ENCODE data around the gene SNAPIN.
"Not testable (repeated sequence)": the region's sequence is repeated elsewhere in the genome, so short reads cannot be mapped to it uniquely, and the experiment has no call there.

SNAPIN gene

DNA sequence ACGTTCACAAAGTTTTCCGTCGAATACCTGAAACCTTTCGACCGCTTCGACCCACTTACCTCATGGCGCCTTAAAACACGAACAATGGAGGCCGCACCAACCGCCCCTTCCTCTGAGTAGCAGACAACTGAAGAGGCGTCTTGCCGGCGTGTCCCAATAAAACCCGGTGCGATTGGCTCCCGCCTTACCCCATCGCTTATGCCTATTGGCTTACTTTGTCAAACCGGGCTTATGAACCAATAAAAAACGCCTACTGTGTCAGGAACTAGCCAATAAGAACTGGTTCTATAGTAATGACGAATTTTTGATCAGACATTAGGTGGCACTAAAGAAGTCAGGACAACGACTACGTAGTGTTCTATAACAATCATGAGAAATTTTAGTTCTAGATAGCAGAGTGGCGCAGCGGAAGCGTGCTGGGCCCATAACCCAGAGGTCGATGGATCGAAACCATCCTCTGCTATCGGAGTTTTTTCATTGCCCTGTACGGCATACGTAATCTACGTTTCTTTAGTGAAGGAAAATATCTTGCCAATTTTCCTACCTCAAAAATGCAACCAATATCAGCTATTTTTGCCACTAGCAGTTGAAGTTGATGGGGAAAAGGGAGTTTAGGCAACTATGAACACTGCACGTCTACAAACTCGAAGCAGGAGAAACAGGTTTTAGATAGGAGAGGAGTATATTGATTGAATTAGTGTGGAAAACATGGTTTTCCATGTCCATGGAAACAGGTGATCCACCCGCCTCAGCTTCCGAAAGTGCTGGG is 12.5 kb downstream of the SNAPIN start, which contains the start of gene ILF2:
Gene ILF2, minus strand, starts transcription at position 135 of the 769 bp plus-strand sequence. Its CDS starts 71 bp downstream, at position 64.
- H3K36me3 Mint-ChIP-seq (ENCODE audit: low read depth), result peaks cover 30% of the 10 kb centered on the region
- H3K27me3 Mint-ChIP-seq (ENCODE audit: low read depth), result no peaks in the 10 kb centered on the region
- H3K27ac Mint-ChIP-seq, result no peak within 1 kb of the TSS
- peaks cover 22% of the 10 kb centered on the region for H3K4me1 Mint-ChIP-seq (ENCODE audit: low read depth)
- H3K9me3 Mint-ChIP-seq, result no peaks in the 10 kb centered on the region
- H3K4me3 Mint-ChIP-seq, result no peak within 1 kb of the TSS

DNA sequence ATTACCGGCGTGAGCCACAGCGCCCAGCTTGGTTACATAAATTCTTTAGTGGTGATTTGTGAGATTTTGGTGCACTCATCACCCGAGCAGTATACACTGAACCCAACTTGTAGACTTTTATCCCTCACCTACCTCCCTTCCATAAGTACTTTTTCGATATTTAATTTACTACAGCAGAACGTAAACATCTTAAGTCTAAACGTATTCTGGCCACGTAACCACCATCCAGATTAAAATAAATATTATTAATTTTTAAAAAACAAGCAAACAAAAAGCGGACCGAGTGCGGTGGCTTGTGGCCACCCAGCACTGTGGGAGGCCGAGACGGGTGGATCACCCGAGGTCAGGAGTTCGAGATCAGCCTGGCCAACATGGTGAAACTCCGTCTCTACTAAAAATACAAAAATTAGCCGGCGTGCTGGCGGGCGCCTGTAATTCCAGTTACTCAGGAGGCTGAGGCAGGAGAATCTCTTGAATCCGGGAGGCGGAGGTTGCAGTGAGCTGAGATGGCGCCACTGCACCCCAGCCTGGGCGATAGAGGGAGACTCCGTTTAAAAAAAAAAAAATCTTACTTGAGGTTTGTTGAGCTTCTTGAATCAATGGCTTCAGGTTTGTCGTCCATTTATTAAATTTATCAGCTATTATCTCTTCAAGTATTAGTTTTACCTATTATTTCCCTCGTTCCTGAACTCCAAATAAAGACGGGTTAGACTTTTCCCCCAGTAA is 13.3 kb downstream of the SNAPIN start:
- peaks cover 28% of the 10 kb centered on the region for H3K36me3 Mint-ChIP-seq (ENCODE audit: low read depth)
- not testable (repeated sequence) for H3K27ac Mint-ChIP-seq; H3K27me3 Mint-ChIP-seq (ENCODE audit: low read depth); H3K4me3 Mint-ChIP-seq; H3K9me3 Mint-ChIP-seq
- H3K4me1 Mint-ChIP-seq (ENCODE audit: low read depth), result peaks cover 22% of the 10 kb centered on the region

DNA sequence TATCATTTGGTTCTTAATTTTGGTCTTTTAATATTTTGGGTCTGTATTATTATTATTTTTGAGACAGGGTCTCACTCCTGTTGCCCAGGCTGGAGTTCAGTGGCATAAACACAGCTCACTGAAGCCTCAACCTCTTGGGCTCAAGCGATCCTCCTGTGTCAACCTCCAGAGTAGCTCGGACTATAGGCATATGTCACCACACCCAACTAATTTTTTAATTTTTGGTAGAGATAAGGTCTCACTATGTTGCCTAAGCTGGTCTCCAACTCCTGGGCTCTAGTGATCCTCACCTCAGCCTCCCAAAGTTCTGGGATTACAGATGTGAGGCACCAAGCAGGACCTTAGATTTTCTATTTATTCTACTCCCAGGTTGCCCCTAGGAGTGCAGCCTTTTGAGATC is 15.0 kb downstream of the SNAPIN start:
- H3K27ac Mint-ChIP-seq, result no peak overlapping the region
- H3K4me3 Mint-ChIP-seq, result peak overlapping the region; percentile 36
- H3K9me3 Mint-ChIP-seq, result no peaks in the 10 kb centered on the region

DNA sequence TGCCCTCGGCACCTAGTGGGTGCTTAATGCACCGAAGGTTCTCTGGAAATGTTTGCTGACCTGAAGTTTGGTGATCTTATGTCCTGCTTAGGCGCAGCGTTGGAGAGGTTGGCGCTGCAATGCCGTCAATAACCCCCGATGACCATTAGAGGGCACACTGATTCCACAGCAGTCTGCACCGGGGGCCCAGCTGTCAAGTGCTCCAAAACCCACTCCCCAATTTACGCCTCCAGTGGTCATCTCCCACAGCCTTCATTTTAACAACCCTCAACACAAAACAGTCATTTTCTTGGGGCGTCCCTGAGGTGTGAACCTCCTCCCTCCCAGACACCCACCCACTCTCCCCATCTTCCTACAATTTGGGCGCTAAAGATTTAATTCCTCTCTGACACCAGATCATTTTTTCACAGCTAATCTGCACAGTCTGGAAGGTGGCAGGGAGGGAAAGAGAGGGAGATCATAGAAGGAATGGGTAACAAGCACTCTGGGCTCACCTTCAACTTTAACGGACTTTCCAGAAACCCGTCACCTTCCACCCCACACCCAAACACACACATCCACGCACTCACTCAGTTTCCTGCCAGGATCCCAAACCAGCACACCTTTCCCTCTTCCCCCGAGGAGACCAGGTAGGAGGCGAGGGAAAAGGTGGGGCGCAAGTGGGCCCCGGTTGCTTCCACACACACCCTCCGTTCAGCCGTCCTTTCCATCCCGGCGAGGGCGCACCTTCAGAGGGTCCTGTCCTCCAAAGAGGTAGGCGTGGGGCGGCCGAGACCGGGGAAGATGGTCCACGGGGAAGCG is 19.4 kb downstream of the SNAPIN start:
- H3K9me3 Mint-ChIP-seq, result no peaks in the 10 kb centered on the region
- peaks cover 3% of the 10 kb centered on the region for H3K36me3 Mint-ChIP-seq (ENCODE audit: low read depth)
- H3K27ac Mint-ChIP-seq, result no peak overlapping the region
- peaks cover 16% of the 10 kb centered on the region for H3K4me1 Mint-ChIP-seq (ENCODE audit: low read depth)
- peaks cover 54% of the 10 kb centered on the region for H3K27me3 Mint-ChIP-seq (ENCODE audit: low read depth)
- H3K4me3 Mint-ChIP-seq, result peak overlapping the region; percentile 64

More for the DNA sequence above, 15.0 kb downstream of the SNAPIN start:
- peaks cover 17% of the 10 kb centered on the region for H3K27me3 Mint-ChIP-seq (ENCODE audit: low read depth)
- peaks cover 12% of the 10 kb centered on the region for H3K36me3 Mint-ChIP-seq (ENCODE audit: low read depth)
- H3K4me1 Mint-ChIP-seq (ENCODE audit: low read depth), result peaks cover 25% of the 10 kb centered on the region

DNA sequence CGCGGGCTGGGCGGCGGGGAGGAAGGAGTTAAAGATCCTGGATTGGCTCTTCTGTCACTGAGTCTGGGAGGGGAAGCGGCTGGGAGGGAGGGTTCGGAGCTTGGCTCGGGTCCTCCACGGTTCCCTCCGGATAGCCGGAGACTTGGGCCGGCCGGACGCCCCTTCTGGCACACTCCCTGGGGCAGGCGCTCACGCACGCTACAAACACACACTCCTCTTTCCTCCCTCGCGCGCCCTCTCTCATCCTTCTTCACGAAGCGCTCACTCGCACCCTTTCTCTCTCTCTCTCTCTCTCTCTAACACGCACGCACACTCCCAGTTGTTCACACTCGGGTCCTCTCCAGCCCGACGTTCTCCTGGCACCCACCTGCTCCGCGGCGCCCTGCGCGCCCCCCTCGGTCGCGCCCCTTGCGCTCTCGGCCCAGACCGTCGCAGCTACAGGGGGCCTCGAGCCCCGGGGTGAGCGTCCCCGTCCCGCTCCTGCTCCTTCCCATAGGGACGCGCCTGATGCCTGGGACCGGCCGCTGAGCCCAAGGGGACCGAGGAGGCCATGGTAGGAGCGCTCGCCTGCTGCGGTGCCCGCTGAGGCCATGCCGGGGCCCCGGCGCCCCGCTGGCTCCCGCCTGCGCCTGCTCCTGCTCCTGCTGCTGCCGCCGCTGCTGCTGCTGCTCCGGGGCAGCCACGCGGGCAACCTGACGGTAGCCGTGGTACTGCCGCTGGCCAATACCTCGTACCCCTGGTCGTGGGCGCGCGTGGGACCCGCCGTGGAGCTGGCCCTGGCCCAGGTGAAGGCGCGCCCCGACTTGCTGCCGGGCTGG is 20.2 kb downstream of the SNAPIN start, which contains the start of gene NPR1:
Gene NPR1, plus strand, starts transcription at position 170 of the 818 bp plus-strand sequence. Its CDS starts 421 bp downstream, at position 591.
- Mint-ChIP-seq H3K4me3 (peak within 1 kb of the TSS; percentile 76), H3K27me3 (ENCODE audit: low read depth) (peaks cover 59% of the 10 kb centered on the region), H3K4me1 (ENCODE audit: low read depth) (peaks cover 16% of the 10 kb centered on the region), H3K9me3 (no peaks in the 10 kb centered on the region), H3K27ac (no peak within 1 kb of the TSS), H3K36me3 (ENCODE audit: low read depth) (peaks cover 3% of the 10 kb centered on the region)

DNA sequence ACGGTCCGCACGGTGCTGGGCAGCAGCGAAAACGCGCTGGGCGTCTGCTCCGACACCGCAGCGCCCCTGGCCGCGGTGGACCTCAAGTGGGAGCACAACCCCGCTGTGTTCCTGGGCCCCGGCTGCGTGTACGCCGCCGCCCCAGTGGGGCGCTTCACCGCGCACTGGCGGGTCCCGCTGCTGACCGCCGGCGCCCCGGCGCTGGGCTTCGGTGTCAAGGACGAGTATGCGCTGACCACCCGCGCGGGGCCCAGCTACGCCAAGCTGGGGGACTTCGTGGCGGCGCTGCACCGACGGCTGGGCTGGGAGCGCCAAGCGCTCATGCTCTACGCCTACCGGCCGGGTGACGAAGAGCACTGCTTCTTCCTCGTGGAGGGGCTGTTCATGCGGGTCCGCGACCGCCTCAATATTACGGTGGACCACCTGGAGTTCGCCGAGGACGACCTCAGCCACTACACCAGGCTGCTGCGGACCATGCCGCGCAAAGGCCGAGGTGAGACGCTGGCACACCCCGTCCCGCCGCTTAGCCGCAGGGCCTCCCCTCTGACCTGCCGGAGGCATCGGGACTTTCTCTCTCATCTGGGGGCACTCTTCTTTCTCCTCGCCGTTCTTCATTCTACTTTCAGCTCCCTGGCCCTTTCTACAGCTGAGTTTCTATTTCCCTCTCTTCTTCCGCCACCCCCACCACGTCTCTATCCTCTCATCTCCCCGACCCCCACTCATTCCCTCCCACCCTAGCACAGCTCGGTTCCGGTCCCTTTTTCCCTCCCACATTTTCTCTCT is 21.0 kb downstream of the SNAPIN start:
- peaks cover 16% of the 10 kb centered on the region for H3K4me1 Mint-ChIP-seq (ENCODE audit: low read depth)
- peaks cover 62% of the 10 kb centered on the region for H3K27me3 Mint-ChIP-seq (ENCODE audit: low read depth)
- H3K4me3 Mint-ChIP-seq, result peak overlapping the region; percentile 76
- no peak overlapping the region for H3K27ac Mint-ChIP-seq
- peaks cover 3% of the 10 kb centered on the region for H3K36me3 Mint-ChIP-seq (ENCODE audit: low read depth)
- H3K9me3 Mint-ChIP-seq, result no peaks in the 10 kb centered on the region

DNA sequence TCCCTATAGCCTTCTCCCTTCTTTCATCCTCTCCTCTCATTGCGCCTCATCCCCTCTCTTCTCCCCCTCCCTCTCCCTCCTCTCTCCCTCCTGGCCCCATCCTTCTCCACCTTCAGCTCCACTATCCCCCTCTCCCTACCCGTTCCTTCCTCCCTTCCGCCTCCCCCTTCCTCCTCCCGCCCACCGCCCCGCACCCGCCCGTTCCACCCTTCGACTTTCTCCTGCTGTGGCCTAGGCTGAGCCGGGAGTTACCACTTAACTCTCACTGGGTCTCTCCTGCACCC is 21.6 kb downstream of the SNAPIN start:
- Mint-ChIP-seq H3K36me3 (ENCODE audit: low read depth) (peaks cover 3% of the 10 kb centered on the region), H3K4me1 (ENCODE audit: low read depth) (peaks cover 16% of the 10 kb centered on the region), H3K9me3 (no peaks in the 10 kb centered on the region), H3K4me3 (peak overlapping the region; percentile 76), H3K27ac (no peak overlapping the region), H3K27me3 (ENCODE audit: low read depth) (peaks cover 65% of the 10 kb centered on the region)

DNA sequence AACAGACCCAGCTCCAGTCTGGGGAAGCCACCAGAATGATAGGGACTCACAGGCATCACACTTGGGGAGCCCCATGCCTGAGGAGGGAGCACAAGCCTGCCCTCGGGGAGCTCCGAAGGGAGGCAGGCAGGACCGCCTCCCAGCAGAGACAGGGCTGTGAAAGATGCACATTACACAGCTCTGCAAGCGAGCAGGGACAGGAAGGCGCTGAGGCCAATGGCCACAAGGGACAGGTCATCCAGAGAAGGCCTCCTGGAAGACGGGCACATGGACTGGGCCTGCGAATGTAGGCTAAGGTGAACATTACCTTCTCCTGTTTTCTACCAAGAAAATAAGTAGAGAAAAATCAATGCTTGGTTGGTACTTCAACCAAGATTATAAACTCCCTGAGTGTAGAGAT is 24.2 kb downstream of the SNAPIN start:
- peaks cover 60% of the 10 kb centered on the region for H3K27me3 Mint-ChIP-seq (ENCODE audit: low read depth)
- H3K4me1 Mint-ChIP-seq (ENCODE audit: low read depth), result peaks cover 12% of the 10 kb centered on the region
- no peak overlapping the region for H3K4me3 Mint-ChIP-seq
- no peak overlapping the region for H3K27ac Mint-ChIP-seq
- H3K9me3 Mint-ChIP-seq, result no peaks in the 10 kb centered on the region
- H3K36me3 Mint-ChIP-seq (ENCODE audit: low read depth), result peaks cover 3% of the 10 kb centered on the region

DNA sequence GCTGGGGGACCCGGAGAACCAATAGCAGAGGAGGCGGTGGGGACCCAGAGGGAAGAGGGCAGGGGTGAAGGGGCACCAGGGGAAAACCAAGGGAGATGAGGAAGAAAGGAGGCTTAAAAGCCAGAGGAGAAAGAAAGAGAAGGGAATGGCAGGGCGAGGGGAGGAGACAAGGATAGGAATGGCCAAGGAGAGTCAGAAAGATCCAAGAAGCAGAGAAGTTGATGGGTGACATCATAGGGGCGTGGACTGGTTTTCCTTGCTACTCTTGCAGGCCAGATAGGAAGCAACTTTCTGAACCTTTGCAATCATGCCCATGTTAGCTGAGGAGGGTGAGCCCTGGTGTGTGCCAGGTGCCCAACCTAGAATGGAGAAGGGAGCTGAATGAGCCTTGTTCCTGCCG is 25.4 kb downstream of the SNAPIN start:
- no peaks in the 10 kb centered on the region for H3K9me3 Mint-ChIP-seq
- peaks cover 4% of the 10 kb centered on the region for H3K4me1 Mint-ChIP-seq (ENCODE audit: low read depth)
- H3K36me3 Mint-ChIP-seq (ENCODE audit: low read depth), result peaks cover 3% of the 10 kb centered on the region
- H3K27me3 Mint-ChIP-seq (ENCODE audit: low read depth), result peaks cover 49% of the 10 kb centered on the region
- H3K4me3 Mint-ChIP-seq, result no peak overlapping the region
- no peak overlapping the region for H3K27ac Mint-ChIP-seq

DNA sequence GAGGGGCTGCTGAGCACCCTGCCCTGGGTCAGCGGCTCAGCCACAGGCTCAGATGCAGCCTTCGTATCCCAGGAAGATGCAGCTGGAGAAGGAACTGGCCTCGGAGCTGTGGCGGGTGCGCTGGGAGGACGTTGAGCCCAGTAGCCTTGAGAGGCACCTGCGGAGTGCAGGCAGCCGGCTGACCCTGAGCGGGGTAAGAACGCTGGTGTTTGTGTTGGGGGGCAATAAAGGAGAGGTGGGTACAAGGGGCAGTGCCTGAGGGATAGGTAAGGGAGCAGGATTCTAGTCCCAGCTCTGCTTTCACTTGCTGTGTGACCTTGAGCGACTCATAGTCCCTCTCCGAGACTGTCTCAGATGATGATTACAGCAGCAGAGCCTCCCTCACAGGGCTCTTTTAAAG is 26.4 kb downstream of the SNAPIN start:
- peaks cover 2% of the 10 kb centered on the region for H3K4me1 Mint-ChIP-seq (ENCODE audit: low read depth)

DNA sequence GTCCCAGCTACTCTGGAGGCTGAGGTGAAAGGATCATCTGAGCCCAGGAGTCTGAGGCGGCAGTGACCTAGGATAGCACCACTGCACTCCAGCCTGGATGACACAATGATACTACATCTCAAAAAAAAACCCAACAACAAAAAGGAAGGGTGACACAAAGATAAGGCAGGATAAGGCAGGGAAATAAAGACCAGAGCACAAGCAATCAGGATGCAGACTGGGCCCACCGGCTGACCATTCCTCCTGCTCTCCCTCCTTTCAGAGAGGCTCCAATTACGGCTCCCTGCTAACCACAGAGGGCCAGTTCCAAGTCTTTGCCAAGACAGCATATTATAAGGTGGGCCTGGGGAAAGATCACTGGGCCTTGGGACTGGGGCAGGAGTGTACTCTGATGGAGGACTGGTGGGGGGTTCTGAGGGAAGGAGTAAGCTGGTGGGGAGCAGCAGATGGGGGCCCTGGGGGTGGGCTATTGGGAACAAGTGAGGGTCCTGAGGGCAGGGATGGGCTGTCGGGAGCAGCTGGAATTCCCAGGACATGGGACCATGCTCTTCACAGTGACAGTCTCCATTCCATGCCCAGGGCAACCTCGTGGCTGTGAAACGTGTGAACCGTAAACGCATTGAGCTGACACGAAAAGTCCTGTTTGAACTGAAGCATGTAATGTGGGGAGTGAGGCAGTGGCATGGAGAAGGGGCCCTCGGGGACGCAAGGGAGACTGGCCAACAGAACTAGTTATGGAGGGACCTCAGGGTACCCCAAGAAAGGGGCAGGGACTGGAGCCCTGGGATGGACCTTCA is 27.2 kb downstream of the SNAPIN start:
- peaks cover 36% of the 10 kb centered on the region for H3K27me3 Mint-ChIP-seq (ENCODE audit: low read depth)
- H3K4me1 Mint-ChIP-seq (ENCODE audit: low read depth), result no peaks in the 10 kb centered on the region

More for the DNA sequence above, 26.4 kb downstream of the SNAPIN start:
- Mint-ChIP-seq H3K27ac (no peak overlapping the region), H3K9me3 (no peaks in the 10 kb centered on the region), H3K4me3 (no peak overlapping the region), H3K36me3 (ENCODE audit: low read depth) (peaks cover 2% of the 10 kb centered on the region), H3K27me3 (ENCODE audit: low read depth) (peaks cover 44% of the 10 kb centered on the region)

DNA sequence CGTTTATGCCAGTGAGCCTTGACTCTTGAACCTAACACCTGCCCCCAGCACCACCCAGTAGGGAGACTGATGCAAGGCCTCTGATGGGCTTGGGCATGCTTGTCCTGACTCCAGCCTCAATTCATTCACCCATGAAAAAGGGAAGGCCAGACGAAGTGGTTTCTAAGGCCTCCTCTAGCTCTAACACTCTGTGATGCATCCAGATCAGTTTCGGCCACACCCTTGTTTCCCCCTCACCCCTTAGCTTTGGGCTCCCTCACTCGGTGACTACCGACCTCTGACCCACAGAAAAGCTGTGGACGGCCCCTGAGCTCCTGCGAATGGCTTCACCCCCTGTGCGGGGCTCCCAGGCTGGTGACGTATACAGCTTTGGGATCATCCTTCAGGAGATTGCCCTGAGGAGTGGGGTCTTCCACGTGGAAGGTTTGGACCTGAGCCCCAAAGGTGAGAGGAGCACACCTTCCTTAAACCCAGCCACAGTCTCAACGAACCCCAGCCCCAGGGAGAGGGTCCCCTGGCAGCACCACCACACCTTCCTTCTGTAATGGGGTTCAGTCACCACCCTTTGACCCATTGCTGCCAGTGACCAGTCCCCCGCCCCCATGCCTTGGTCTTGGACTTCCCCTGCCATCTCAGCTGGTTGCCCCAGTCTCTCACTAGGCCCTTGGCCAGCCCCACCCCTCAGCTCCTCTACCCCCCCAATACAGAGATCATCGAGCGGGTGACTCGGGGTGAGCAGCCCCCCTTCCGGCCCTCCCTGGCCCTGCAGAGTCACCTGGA is 29.0 kb downstream of the SNAPIN start:
- Mint-ChIP-seq H3K27ac (no peak overlapping the region), H3K27me3 (ENCODE audit: low read depth) (peaks cover 19% of the 10 kb centered on the region), H3K36me3 (ENCODE audit: low read depth) (no peaks in the 10 kb centered on the region), H3K4me3 (no peak overlapping the region), H3K4me1 (ENCODE audit: low read depth) (no peaks in the 10 kb centered on the region), H3K9me3 (no peaks in the 10 kb centered on the region)

More for the DNA sequence above, 27.2 kb downstream of the SNAPIN start:
- Mint-ChIP-seq H3K9me3 (no peaks in the 10 kb centered on the region), H3K27ac (no peak overlapping the region), H3K4me3 (no peak overlapping the region), H3K36me3 (ENCODE audit: low read depth) (no peaks in the 10 kb centered on the region)

Measured in T-helper 1 cell treated with Interleukin-12 subunit alpha and Interleukin-12 subunit beta and Interleukin-4 antibody, amounts not matched to agents 30 μg/mL and 1 μg/mL, for 36 hours (primary cell).